AG09309 (cell line): ENCODE results near the gene GPX3.

ENCODE experiments used
- DNase-seq: peaks from one replicate; pipeline ENCODE4 v3.0.0-alpha.2; 2010; ENCODE audit warnings: low read depth
- H3K4me3 ChIP-seq: 2 replicates; pipeline ENCODE4 v1.5.1; 2011; ENCODE audit warnings: mild to moderate bottlenecking, low read depth, low read length, moderate library complexity; ENCODE audit not compliant: control insufficient read depth
- TF ChIP-seq, protein P1 (sequence below): IDR thresholded peaks from 2 replicates; pipeline ENCODE4 v1.5.1; 2011; ENCODE audit warnings: mild to moderate bottlenecking, low read depth, low read length, inconsistent platforms; ENCODE audit not compliant: insufficient read depth, control insufficient read depth; ENCODE audit errors: missing control alignments

GPX3 gene

DNA sequence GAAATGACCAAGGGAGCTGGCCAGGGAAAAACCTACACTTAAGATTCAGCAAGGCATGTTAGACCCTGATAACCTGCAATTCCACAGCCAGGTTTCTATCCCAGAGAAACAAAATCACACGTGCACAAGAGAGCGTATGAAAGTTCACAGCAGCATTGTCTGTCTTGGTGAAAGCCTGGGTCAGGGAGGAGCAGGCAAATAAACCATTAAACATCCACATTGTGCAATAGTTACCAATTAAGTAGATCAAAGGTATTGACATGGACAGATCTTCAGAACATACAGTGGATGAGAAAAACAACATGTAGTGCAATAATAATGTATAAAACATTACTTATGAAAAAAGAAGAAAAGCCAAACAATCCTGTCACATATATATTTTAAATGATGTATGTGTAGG is 15.9 kb upstream of the GPX3 start:
- TF ChIP-seq, protein P1, sequence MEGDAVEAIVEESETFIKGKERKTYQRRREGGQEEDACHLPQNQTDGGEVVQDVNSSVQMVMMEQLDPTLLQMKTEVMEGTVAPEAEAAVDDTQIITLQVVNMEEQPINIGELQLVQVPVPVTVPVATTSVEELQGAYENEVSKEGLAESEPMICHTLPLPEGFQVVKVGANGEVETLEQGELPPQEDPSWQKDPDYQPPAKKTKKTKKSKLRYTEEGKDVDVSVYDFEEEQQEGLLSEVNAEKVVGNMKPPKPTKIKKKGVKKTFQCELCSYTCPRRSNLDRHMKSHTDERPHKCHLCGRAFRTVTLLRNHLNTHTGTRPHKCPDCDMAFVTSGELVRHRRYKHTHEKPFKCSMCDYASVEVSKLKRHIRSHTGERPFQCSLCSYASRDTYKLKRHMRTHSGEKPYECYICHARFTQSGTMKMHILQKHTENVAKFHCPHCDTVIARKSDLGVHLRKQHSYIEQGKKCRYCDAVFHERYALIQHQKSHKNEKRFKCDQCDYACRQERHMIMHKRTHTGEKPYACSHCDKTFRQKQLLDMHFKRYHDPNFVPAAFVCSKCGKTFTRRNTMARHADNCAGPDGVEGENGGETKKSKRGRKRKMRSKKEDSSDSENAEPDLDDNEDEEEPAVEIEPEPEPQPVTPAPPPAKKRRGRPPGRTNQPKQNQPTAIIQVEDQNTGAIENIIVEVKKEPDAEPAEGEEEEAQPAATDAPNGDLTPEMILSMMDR: no peak
- H3K4me3 ChIP-seq: no peak overlapping the region
- no peak for DNase-seq

DNA sequence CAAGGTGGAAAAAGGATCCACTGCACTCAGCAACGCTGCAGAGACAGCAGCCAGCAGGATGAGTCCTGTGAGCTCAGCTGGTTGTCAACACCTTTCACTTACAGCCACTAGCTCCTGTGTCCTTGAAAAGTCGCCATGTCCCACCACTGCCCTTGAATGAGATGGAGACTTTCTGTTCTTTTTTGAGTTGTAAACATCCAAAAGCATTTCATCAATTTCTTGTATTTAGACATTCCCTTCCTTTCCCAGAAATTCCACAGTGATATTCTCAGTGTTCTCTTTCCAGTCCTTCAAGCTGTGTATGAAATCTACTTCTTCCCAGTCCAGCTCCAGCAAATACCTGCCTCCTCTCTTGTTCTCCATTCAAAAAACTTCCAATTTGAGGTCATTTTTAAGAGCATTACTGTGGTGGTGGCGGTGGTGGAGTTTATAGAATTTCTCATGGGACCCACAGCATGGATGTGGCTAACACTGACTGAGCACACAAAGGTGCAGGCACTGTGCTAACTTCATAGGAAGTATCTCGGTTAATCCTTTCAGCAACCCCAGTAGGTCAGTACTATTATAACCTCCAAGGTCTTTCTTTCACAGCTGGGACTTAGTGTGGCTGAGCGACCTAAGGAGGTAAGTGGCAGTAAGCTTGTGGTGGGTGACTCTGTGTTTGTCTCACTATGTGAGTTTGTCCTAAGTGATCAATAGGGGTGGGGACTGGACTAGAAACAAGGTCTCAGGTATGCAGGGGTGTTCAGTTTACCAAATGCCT is 15.0 kb upstream of the GPX3 start:
- TF ChIP-seq, protein P1: no peak

DNA sequence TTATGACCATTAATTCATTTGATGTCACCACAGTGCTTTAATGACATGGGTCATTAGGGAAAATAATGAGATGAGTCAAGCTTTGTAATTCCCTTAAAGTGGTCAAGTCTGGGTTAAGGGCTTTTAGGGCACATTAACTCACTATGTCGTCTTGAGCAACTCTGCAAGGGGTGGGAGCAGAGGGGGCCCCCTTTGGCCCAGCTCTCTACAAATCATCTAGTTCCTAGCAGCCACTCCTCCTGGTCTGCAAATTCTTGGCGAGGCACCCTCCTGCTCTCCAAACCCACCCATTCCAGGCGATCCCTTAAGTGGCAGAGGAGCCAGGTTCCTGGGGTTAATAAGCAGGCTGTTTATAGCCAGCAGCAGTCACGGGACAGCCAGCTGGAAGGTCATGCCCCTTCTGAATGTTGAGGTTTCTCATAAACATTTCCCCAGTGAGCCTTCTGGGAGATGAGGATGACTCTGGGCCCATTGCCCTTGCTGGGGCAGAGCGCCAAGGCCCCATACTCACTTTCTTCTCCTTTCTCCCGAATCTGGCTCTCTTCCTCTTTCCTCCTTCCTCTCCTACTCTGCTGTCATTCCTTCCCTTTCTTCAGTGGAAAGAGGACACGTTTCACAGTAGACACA is 14.3 kb upstream of the GPX3 start:
- peak; percentile 38 for DNase-seq
- TF ChIP-seq, protein P1: no peak
- H3K4me3 ChIP-seq: no peak overlapping the region

More for the DNA sequence above, 15.0 kb upstream of the GPX3 start:
- H3K4me3 ChIP-seq: no peak overlapping the region
- no peak for DNase-seq

DNA sequence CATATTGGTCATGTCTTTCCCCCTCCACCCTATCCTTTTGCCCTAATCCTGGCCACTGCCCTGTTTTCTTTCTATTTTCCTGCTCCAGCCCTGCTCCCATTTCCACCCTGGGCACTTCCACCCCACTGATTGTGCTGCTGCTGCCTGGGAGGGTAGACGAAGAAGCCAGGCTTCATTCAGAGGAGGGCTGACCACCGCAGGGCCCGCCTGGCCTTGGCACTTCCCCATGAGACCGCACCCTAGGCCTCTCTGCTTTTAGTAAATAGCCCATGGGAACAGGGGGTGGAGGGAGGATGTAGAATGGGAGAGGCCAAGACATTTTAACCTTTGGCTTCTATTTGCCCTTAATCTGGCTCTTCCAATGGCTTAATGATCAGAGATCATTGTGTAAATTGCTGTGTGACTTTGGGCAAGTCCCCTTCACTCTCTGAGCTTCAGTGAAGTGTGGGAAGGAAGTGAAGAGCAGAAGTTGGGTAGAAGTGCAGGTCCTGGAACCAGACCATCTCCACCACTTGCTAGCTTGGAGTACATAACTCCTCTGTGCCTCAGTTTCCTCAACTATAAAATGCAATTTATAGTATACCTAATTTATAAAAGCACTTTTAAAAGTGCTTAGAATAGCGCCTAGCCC is 13.6 kb upstream of the GPX3 start:
- TF ChIP-seq, protein P1: no peak
- no peak overlapping the region for H3K4me3 ChIP-seq
- no peak for DNase-seq

DNA sequence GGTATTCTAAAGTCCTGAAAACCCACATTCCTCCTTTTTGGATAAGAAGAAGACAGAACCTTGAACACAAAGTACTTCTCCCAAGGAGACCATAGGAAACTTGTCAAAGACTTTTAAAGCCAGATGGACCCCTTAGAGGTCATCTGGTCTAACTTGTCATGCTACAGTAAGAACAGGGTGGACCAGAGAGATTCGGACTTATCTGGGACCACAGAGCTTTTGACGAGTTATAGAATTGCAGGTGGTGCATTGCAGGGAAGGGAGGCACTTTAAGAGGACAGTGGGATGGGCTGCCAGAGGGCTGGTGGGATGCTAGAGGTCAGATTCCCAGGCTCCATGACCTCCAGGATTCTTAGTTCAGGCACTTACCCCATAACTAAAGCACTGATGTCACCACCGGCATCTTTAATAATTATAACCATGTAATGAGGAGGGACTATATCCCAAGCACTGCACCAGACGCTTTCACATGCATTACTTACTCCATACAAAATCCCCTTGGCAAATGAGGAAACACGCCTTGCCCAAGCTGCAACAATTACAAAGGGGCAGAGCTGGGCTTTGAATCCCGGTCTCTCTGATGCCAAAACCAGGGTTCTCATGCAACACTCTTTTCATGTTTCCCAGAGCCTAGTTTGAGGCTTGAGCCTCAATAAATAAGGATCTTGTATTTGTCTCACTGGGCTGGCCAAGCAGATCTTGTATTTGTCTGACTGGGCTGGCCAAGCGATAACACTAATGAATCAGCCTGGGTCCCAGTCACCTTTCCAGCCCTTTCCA is 12.8 kb upstream of the GPX3 start:
- TF ChIP-seq, protein P1: no peak
- no peak overlapping the region for H3K4me3 ChIP-seq
- DNase-seq: no peak

DNA sequence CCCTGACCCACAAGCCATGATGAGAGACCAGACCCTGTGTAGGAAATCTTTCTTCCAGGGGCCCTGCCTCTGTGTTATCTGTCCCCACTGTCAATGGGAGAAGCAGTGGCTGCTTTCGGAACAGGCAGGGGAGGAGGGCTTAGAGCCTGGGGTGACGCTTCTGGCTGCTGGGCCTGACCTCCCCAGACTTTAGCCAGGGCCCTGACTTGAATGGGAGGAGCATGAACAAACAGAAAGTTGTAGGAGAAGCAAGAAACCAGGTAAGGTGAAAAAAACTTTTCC is 12.2 kb upstream of the GPX3 start:
- TF ChIP-seq, protein P1: no peak
- H3K4me3 ChIP-seq: no peak overlapping the region
- no peak for DNase-seq
